GM23338 (cell line): ENCODE measurements around the gene EYA3.

Experiments
- CREB1 ChIP-seq: fragments of 250-450 bp; sonication (Bioruptor Pico); IDR thresholded peaks from 2 replicates; pipeline ENCODE4 v1.5.0; 2020; ENCODE audit warnings: low read depth, mild to moderate bottlenecking, moderate library complexity
- EZH2 ChIP-seq: fragments of 200-600 bp; sonication (generic); IDR thresholded peaks from one replicate; pipeline ENCODE4 v1.8.0; 2017; ENCODE audit warnings: antibody characterized with exemption, mild to moderate bottlenecking, low read depth; ENCODE audit not compliant: unreplicated experiment
- EZH2phosphoT487 ChIP-seq: fragments of 200-600 bp; sonication (generic); IDR thresholded peaks from one replicate; pipeline ENCODE4 v1.8.1; 2018; ENCODE audit warnings: antibody characterized with exemption; ENCODE audit not compliant: unreplicated experiment
- NANOG ChIP-seq: IDR thresholded peaks from 2 replicates; pipeline ENCODE4 v1.6.1; 2016; ENCODE audit warnings: antibody characterized with exemption, borderline replicate concordance
- POLR2AphosphoS5 ChIP-seq: IDR thresholded peaks from 2 replicates; pipeline ENCODE4 v1.6.1; 2016; ENCODE audit warnings: antibody characterized with exemption, low read depth
- ZNF331 ChIP-seq: fragments of 250-450 bp; sonication (Bioruptor Pico); IDR thresholded peaks from 2 replicates; pipeline ENCODE4 v1.5.0; 2020; ENCODE audit warnings: low read depth, mild to moderate bottlenecking, moderate library complexity
- TF ChIP-seq, protein P1 (sequence below), 2 experiments: fragments of 200-600 bp in 1 of 2; sonication (generic) in 1 of 2; conservative IDR thresholded peaks; 2 replicates each; pipeline versions ENCODE4 v1.5.1 to v1.6.1; 2016 to 2017; ENCODE audit warnings: antibody characterized with exemption in 2 of 2, low read depth in 2 of 2, mild to moderate bottlenecking in 2 of 2, moderate library complexity in 1 of 2
- TF ChIP-seq, protein P2 (sequence below): IDR thresholded peaks from one replicate; pipeline ENCODE4 v1.6.1; 2018; ENCODE audit warnings: antibody characterized with exemption; ENCODE audit not compliant: unreplicated experiment

GRCh38 chr1:28058971-28059878 lies 29.2 kb downstream of the EYA3 start:
- TF ChIP-seq, protein P1, sequence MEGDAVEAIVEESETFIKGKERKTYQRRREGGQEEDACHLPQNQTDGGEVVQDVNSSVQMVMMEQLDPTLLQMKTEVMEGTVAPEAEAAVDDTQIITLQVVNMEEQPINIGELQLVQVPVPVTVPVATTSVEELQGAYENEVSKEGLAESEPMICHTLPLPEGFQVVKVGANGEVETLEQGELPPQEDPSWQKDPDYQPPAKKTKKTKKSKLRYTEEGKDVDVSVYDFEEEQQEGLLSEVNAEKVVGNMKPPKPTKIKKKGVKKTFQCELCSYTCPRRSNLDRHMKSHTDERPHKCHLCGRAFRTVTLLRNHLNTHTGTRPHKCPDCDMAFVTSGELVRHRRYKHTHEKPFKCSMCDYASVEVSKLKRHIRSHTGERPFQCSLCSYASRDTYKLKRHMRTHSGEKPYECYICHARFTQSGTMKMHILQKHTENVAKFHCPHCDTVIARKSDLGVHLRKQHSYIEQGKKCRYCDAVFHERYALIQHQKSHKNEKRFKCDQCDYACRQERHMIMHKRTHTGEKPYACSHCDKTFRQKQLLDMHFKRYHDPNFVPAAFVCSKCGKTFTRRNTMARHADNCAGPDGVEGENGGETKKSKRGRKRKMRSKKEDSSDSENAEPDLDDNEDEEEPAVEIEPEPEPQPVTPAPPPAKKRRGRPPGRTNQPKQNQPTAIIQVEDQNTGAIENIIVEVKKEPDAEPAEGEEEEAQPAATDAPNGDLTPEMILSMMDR (conservative IDR thresholded peaks at IDR 0.05; ENCODE audit: low read depth in 2 of 2): no peak
- TF ChIP-seq POLR2AphosphoS5 (no peak), EZH2 (no peak), EZH2phosphoT487 (no peak), NANOG (no peak), CREB1 (no peak), ZNF331 (CRISPR knock-in tag) (no peak)
- TF ChIP-seq, protein P2, sequence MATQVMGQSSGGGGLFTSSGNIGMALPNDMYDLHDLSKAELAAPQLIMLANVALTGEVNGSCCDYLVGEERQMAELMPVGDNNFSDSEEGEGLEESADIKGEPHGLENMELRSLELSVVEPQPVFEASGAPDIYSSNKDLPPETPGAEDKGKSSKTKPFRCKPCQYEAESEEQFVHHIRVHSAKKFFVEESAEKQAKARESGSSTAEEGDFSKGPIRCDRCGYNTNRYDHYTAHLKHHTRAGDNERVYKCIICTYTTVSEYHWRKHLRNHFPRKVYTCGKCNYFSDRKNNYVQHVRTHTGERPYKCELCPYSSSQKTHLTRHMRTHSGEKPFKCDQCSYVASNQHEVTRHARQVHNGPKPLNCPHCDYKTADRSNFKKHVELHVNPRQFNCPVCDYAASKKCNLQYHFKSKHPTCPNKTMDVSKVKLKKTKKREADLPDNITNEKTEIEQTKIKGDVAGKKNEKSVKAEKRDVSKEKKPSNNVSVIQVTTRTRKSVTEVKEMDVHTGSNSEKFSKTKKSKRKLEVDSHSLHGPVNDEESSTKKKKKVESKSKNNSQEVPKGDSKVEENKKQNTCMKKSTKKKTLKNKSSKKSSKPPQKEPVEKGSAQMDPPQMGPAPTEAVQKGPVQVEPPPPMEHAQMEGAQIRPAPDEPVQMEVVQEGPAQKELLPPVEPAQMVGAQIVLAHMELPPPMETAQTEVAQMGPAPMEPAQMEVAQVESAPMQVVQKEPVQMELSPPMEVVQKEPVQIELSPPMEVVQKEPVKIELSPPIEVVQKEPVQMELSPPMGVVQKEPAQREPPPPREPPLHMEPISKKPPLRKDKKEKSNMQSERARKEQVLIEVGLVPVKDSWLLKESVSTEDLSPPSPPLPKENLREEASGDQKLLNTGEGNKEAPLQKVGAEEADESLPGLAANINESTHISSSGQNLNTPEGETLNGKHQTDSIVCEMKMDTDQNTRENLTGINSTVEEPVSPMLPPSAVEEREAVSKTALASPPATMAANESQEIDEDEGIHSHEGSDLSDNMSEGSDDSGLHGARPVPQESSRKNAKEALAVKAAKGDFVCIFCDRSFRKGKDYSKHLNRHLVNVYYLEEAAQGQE: no peak
